HCT116 (cell line): ENCODE data around the gene ELF2. TPM values are rescaled to one million over a fixed set of nuclear protein-coding genes. Genes with fewer than 3 reads are reported as not detected.

ENCODE experiments used
- ATAC-seq: fragments of 200-7000 bp; cut with Tn5 transposase; 2 replicates; pipeline ENCODE4 v1.9.1; 2020; ENCODE audit warnings: mild to moderate bottlenecking, moderate library complexity
- BruUV-seq: library from RNA; stranded (reverse); fragments of 400-500 nt; replicated peaks from 2 replicates; lab custom pipeline; 2021; lab: Mats Ljungman, UMichigan
- CTCF ChIA-PET: fragments of 300-600 bp; sonication (Branson Sonifier 250); formaldehyde crosslinking; loops from one replicate; lab custom pipeline; 2021; ENCODE audit warnings: antibody characterized with exemption; lab: Charles Lee
- POLR2A ChIA-PET: fragments of 300-600, 350-600 bp; sonication (Branson Sonifier 250); formaldehyde crosslinking; loops from one replicate; lab custom pipeline; 2021; ENCODE audit warnings: antibody characterized with exemption; lab: Charles Lee
- RAD21 ChIA-PET, 2 experiments: fragments of 300-600 bp; sonication (Branson Sonifier 250); formaldehyde crosslinking; loops; one replicate each; lab custom pipeline; 2023; ENCODE audit warnings: low total read pairs in 2 of 2; ENCODE audit not compliant: uncharacterized antibody in 2 of 2, unreplicated experiment in 2 of 2, low non-redundant PET in 1 of 2; lab: Charles Lee
- DNase-seq: peaks from one replicate; pipeline ENCODE4 v3.0.0-alpha.2; 2010; ENCODE audit warnings: low read depth, low spot score
- H2AFZ ChIP-seq: fragments of 200-600 bp; shearing (Covaris generic), sonication (generic); 2 replicates; pipeline ENCODE4 v1.6.1; 2017; ENCODE audit warnings: low read depth, mixed run types, mixed read lengths, antibody characterized with exemption, low read length; ENCODE audit not compliant: poor library complexity, severe bottlenecking
- H3K27ac ChIP-seq: 2 replicates; pipeline ENCODE4 v1.5.1; 2012; ENCODE audit warnings: low read depth, low read length
- H3K27me3 ChIP-seq: fragments of 200-600 bp; sonication (generic); 2 replicates; pipeline ENCODE4 v1.6.1; 2016; ENCODE audit warnings: mixed run types, low read length, mixed read lengths; ENCODE audit not compliant: insufficient read depth
- H3K36me3 ChIP-seq, 2 experiments: fragments of 200-500 bp in 1 of 2; fragments of 200-600 bp in 1 of 2; sonication (Bioruptor generic) in 1 of 2; sonication (generic) in 1 of 2; 2 replicates each; pipeline versions ENCODE4 v1.5.1 to v1.6.1; 2014 to 2016; ENCODE audit warnings: low read length in 2 of 2, inconsistent platforms in 1 of 2, mixed read lengths in 1 of 2, mixed run types in 1 of 2; ENCODE audit not compliant: insufficient read depth in 2 of 2, control insufficient read depth in 1 of 2
- H3K4me1 ChIP-seq, 2 experiments: fragments of 200-600 bp in 1 of 2; sonication (generic) in 1 of 2; 2 replicates each; pipeline versions ENCODE4 v1.5.1 to v1.6.1; 2012 to 2017; ENCODE audit warnings: low read length in 2 of 2, inconsistent platforms in 1 of 2, mild to moderate bottlenecking in 1 of 2, mixed read lengths in 1 of 2, mixed run types in 1 of 2, moderate library complexity in 1 of 2; ENCODE audit not compliant: insufficient read depth in 2 of 2, control insufficient read depth in 1 of 2
- H3K4me2 ChIP-seq: fragments of 200-600 bp; sonication (generic); 2 replicates; pipeline ENCODE4 v1.6.1; 2017; ENCODE audit warnings: mixed run types, low read length, mixed read lengths
- H3K4me3 ChIP-seq, 2 experiments: fragments of 200-600 bp in 1 of 2; sonication (generic) in 1 of 2; replicated peaks in 1 of 2; 2 replicates each; pipeline ENCODE4 v1.5.1; 2011 to 2016; ENCODE audit warnings: low read length in 2 of 2, control low read depth in 1 of 2, low read depth in 1 of 2, mild to moderate bottlenecking in 1 of 2, mixed read lengths in 1 of 2, mixed run types in 1 of 2
- H3K79me2 ChIP-seq: fragments of 200-600 bp; sonication (generic); 2 replicates; pipeline ENCODE4 v1.6.1; 2017; ENCODE audit warnings: mild to moderate bottlenecking, mixed run types, low read length, moderate library complexity, mixed read lengths; ENCODE audit not compliant: insufficient read depth
- H3K9ac ChIP-seq: fragments of 200-600 bp; sonication (generic); 2 replicates; pipeline ENCODE4 v1.6.1; 2016; ENCODE audit warnings: low read length, mixed read lengths
- H3K9me2 ChIP-seq: fragments of 200-600 bp; sonication (generic), shearing (Covaris generic); 2 replicates; pipeline ENCODE4 v1.6.1; 2017; ENCODE audit warnings: mixed run types, mild to moderate bottlenecking, moderate library complexity; ENCODE audit not compliant: insufficient read depth
- H3K9me3 ChIP-seq, 2 experiments: fragments of 200-500 bp in 1 of 2; fragments of 200-600 bp in 1 of 2; sonication (Bioruptor generic) in 1 of 2; sonication (generic) in 1 of 2; 2 replicates each; pipeline ENCODE4 v1.6.1; 2014 to 2017; ENCODE audit warnings: low read length in 2 of 2, mixed read lengths in 2 of 2, inconsistent platforms in 1 of 2, low read depth in 1 of 2, mild to moderate bottlenecking in 1 of 2, mixed run types in 1 of 2, moderate library complexity in 1 of 2; ENCODE audit not compliant: control insufficient read depth in 1 of 2, insufficient read depth in 1 of 2
- H4K20me1 ChIP-seq: fragments of 200-600 bp; sonication (generic), shearing (Covaris generic); 2 replicates; pipeline ENCODE4 v1.6.1; 2017; ENCODE audit warnings: mixed run types, mild to moderate bottlenecking, moderate library complexity; ENCODE audit not compliant: insufficient read depth
- CBX3 ChIP-seq: IDR thresholded peaks from 2 replicates; pipeline ENCODE4 v1.6.1; 2012; ENCODE audit warnings: low read depth
- CEBPB ChIP-seq: IDR thresholded peaks from 2 replicates; pipeline ENCODE4 v1.6.1; 2012; ENCODE audit warnings: low read depth
- ELF1 ChIP-seq: IDR thresholded peaks from 2 replicates; pipeline ENCODE4 v1.6.1; 2012; ENCODE audit warnings: low read depth, borderline replicate concordance
- FOSL1 ChIP-seq: IDR thresholded peaks from 2 replicates; pipeline ENCODE4 v1.6.1; 2012; ENCODE audit warnings: low read depth
- MAX ChIP-seq: IDR thresholded peaks from 2 replicates; pipeline ENCODE4 v1.6.1; 2012
- POLR2A ChIP-seq: IDR thresholded peaks from 2 replicates; pipeline ENCODE4 v1.7.0; 2011; ENCODE audit warnings: borderline replicate concordance; ENCODE audit not compliant: insufficient read depth, insufficient read length; ENCODE audit errors: extremely low read depth
- POLR2AphosphoS5 ChIP-seq: IDR thresholded peaks from 2 replicates; pipeline ENCODE4 v1.6.1; 2011; ENCODE audit warnings: mild to moderate bottlenecking, low read depth, low read length, moderate library complexity
- SIN3A ChIP-seq: IDR thresholded peaks from 2 replicates; pipeline ENCODE4 v1.6.1; 2012; ENCODE audit warnings: low read depth
- SP1 ChIP-seq: IDR thresholded peaks from 2 replicates; pipeline ENCODE4 v1.6.1; 2012; ENCODE audit warnings: low read depth
- SRF ChIP-seq: IDR thresholded peaks from 2 replicates; pipeline ENCODE4 v1.6.1; 2012; ENCODE audit warnings: low read depth
- TCF7L2 ChIP-seq: IDR thresholded peaks from 2 replicates; pipeline ENCODE4 v1.7.0; 2011; ENCODE audit warnings: borderline replicate concordance, inconsistent platforms; ENCODE audit not compliant: insufficient read depth, insufficient read length; ENCODE audit errors: extremely low read depth
- YY1 ChIP-seq: IDR thresholded peaks from 2 replicates; pipeline ENCODE4 v1.6.1; 2011; ENCODE audit warnings: low read length, low read depth, moderate library complexity, mild to moderate bottlenecking; ENCODE audit not compliant: insufficient replicate concordance; ENCODE audit errors: extremely low read depth
- ZFX ChIP-seq: fragments of 450-650 bp; IDR thresholded peaks from 2 replicates; pipeline ENCODE4 v1.6.1; 2017
- ZNF274 ChIP-seq: fragments of 200-500 bp; sonication (Bioruptor generic); IDR thresholded peaks from 2 replicates; pipeline ENCODE4 v1.6.1; 2014; ENCODE audit warnings: mild to moderate bottlenecking, low read depth, low read length, inconsistent platforms
- intact Hi-C: fragments of 100-400 bp; cut with micrococcal nuclease; formaldehyde crosslinking; loops from 2 replicates; pipeline ENCODE4 v1.10.0; 2022
- total RNA-seq: library from RNA; stranded (reverse); gene quantifications from one replicate; pipeline ENCODE4 v1.2.1, GENCODE V29; 2021; ENCODE audit not compliant: unreplicated experiment
- TF ChIP-seq, protein P1 (sequence below), 3 experiments: fragments of 200-600 bp in 1 of 3; sonication (generic) in 1 of 3; IDR thresholded peaks in 2 of 3; conservative IDR thresholded peaks in 1 of 3; 2 replicates each; pipeline ENCODE4 v1.5.1; 2012 to 2017; ENCODE audit warnings: low read depth in 2 of 3, low read length in 2 of 3, antibody characterized with exemption in 1 of 3, borderline replicate concordance in 1 of 3, control low read depth in 1 of 3, mild to moderate bottlenecking in 1 of 3, mixed read lengths in 1 of 3, mixed run types in 1 of 3, moderate library complexity in 1 of 3; ENCODE audit not compliant: insufficient read depth in 1 of 3

ELF2 gene
- total RNA-seq, 1 experiment from 2014 or later = 28.2 TPM

DNA sequence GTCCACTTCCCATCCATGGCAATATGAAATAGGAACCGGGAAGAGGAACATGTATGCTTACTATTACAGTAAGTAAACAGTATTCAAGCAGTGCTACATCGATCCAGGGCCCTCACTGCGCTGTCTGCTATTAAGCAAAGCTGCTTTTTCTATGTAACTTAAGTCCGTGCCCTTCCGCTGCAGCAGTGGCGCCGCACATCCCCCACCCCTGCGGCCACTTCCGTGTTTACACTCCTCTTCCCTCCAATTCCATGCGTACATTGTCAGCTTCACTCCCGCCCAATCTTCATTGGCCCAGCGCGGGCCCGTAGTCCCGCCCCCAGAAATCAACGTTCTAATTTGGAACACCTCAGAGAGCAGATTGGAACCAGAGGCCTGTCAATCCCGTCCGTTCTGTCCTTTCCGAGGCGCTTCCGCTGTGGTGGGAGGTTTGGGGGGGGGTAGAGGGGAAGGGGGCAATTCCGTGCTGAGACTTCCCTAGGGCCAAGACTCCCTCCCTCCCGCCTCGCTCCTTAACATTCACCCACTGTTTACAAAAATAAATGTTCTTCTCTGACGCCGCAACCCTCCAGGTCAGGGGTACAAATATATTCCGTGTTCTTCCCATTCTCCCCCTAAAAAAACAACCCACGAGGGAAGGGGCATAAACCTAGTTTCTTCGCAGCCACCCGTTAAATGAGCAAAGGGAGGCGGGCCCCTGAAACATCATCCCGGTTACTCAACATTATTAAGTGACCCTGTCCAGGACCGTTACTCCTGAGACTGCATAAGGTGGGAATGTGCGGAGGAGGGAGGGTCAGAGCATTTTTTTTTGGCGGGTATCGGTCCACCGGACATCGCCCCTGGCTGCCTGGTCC lies 94.0 kb downstream of the ELF2 start:
- POLR2A ChIA-PET = interaction anchor here (0.7 to 1.0 kb wide), 2 partner anchors 94 to 218 kb away, joined by 5 read pairs; partner anchors contain the start of gene ELF2

More for the DNA sequence above, 94.0 kb downstream of the ELF2 start:
- BruUV-seq = TSS peak; percentile 75
- Histone ChIP-seq H3K36me3 (no peaks in the 10 kb centered on the region), H3K27me3 (no peaks in the 10 kb centered on the region), H3K79me2 (peaks cover 57% of the 10 kb centered on the region), H3K9me3 (no peaks in the 10 kb centered on the region), H3K4me1 (peaks cover 4 to 21% of the 10 kb centered on the region in 2 experiments; a peak in 3 of 4 replicates), H4K20me1 (no peaks in the 10 kb centered on the region), H3K9ac (peak overlapping the region; percentile 87), H3K9me2 (no peaks in the 10 kb centered on the region), H3K4me2 (peak overlapping the region; percentile 94), H3K27ac (peak overlapping the region; percentile 97), H2AFZ (no peak overlapping the region), H3K4me3 (peak overlapping the region; percentile 75 to 96)
- ChIA-PET RAD21 (interaction anchor here in 1 of 2 experiments (1.5 kb wide), 1 partner anchor 52 kb away, joined by 4 read pairs; no protein-coding TSS in a partner anchor), CTCF (interaction anchor here (0.8 to 2.5 kb wide), 2 partner anchors 52 to 242 kb away, joined by 3 to 14 read pairs; no protein-coding TSS in a partner anchor)
- DNase-seq (peak; percentile 96), ATAC-seq (peak; percentile 86)
- TF ChIP-seq MAX = peak; percentile 93
- peak; percentile 96 for TF ChIP-seq SIN3A
- TF ChIP-seq ZNF274 = no peak
- TF ChIP-seq ZFX = no peak
- peak; percentile 63 for TF ChIP-seq POLR2AphosphoS5
- TF ChIP-seq SRF = peak; percentile 86
- TF ChIP-seq, protein P1, sequence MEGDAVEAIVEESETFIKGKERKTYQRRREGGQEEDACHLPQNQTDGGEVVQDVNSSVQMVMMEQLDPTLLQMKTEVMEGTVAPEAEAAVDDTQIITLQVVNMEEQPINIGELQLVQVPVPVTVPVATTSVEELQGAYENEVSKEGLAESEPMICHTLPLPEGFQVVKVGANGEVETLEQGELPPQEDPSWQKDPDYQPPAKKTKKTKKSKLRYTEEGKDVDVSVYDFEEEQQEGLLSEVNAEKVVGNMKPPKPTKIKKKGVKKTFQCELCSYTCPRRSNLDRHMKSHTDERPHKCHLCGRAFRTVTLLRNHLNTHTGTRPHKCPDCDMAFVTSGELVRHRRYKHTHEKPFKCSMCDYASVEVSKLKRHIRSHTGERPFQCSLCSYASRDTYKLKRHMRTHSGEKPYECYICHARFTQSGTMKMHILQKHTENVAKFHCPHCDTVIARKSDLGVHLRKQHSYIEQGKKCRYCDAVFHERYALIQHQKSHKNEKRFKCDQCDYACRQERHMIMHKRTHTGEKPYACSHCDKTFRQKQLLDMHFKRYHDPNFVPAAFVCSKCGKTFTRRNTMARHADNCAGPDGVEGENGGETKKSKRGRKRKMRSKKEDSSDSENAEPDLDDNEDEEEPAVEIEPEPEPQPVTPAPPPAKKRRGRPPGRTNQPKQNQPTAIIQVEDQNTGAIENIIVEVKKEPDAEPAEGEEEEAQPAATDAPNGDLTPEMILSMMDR (IDR thresholded peaks at IDR 0.05 in 2 of 3, conservative IDR thresholded peaks at IDR 0.05 in 1 of 3; ENCODE audit: borderline replicate concordance in 1 of 3, insufficient read depth in 1 of 3, low read depth in 2 of 3, low read length in 2 of 3) = no peak
- peak; percentile 85; the same call in 1 of the 2 replicates for TF ChIP-seq CBX3
- TF ChIP-seq ELF1 = peak; percentile 98
- TF ChIP-seq FOSL1 = no peak
- peak; percentile 92 for TF ChIP-seq SP1
- peak; percentile 46 for TF ChIP-seq YY1
- TF ChIP-seq POLR2A = peak; percentile 49
- TF ChIP-seq CEBPB = no peak
- TF ChIP-seq TCF7L2 = no peak
- intact Hi-C loops = loop anchor here (1.0 to 2.0 kb wide), 3 partner anchors 68 to 218 kb away; partner anchors contain the start of genes ELF2, NAA15 and NOCT
